Measurements from ENCODE around the gene C9orf43.
"Not testable (repeated sequence)": the region's sequence is repeated elsewhere in the genome, so short reads cannot be mapped to it uniquely, and the experiment has no call there.

Gene C9orf43, protein sequence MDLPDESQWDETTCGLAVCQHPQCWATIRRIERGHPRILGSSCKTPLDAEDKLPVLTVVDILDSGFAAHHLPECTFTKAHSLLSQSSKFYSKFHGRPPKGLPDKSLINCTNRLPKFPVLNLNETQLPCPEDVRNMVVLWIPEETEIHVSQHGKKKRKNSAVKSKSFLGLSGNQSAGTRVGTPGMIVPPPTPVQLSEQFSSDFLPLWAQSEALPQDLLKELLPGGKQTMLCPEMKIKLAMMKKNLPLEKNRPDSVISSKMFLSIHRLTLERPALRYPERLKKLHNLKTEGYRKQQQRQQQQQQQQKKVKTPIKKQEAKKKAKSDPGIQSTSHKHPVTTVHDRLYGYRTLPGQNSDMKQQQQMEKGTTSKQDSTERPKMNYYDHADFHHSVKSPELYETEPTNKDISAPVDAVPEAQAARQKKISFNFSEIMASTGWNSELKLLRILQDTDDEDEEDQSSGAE

DNA sequence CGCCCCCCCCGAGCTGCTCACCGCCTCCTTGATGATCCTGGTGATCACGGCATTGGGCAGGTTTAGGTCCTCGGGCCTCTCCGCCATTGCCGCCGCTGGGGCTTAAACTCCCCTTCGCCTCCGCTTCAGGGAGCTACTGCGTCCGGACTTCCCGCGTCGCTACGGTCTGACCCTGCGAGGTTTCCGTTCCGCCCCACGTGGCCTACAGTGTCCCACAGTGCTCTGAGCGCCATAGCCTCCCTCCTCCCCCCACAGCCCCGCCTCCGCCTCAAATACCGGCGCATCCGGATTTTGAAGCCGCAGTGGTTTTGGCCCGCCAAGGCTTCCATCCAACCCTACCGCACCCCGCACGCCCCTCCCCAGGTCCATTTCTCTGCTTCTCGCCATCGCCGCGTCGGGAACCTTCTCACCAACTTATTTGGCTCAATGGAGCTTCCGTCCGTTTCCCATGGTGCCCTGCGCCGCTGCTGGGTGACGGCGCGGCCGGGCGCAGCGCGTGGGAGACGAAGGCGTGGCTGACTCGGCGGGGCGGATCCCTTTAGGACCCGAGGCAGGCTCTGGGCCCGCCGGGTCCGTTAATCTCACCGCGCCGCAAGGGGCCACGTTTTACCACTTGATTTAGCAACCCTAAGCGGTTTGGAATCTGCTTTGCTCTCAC, at the start of gene C9orf43, which contains the start of gene POLE3:
Gene C9orf43 (plus strand): TSS at position 541 of the 658 bp plus-strand sequence. CDS start 2,747 bp downstream, outside the sequence.
Gene POLE3 (minus strand): TSS at position 469 of the 658 bp plus-strand sequence. CDS start 382 bp downstream, at position 87.
- peak; percentile 82 for DNase-seq (ENCODE audit: low spot score)

DNA sequence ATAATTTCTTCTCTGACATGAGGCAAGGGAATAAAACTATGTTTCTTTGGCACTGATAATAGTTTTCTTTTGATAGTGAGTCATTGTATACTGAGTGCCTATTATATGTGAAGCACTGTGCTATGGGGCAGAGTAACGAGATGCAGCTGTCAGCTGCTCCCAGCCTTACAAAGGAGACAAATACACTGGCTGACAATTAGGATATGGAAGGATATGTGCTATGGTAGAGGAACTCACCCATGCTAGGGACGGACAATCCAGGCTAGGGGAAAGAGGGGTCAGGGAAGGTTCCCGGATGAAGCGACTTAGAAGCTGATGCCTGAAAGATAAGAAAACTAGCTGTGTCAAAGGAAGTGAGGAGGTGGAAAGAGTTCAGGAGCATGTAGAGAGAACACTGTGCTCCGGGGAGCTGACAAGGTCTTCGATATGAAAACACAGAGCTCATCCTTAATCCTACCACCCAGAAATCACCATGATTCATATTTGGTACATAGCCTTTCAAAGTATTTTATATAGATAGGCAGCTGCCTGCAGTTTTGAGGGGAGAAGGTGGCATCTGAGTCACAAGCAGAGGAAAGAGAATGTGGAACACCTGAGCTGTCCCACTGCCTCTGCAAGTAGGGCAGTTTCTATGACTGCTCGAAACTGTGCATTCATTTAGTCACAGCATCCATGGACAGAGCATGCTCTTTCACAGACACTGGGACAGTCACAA, 49.1 kb upstream of the C9orf43 start:
- DNase-seq (ENCODE audit: low spot score): no peak

DNA sequence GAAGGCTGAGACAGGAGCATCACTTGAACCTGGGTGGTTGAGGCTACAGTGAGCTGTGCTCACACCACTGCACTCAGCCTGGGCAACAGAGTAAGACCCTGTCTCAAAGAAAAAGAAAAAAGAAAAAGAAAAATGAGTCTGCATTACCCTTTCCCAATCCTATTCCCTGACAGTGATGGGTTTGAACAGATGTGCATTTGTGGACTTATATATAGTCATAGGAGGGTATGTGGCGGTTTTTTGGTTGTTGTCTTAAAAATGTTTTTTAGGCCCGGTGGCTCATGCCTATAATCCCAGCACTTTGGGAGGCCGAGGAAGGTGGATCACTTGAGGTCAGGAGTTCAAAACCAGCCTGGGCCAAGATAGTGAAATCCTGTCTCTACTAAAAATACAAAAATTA, 47.2 kb upstream of the C9orf43 start:
- DNase-seq (ENCODE audit: low spot score): no peak

DNA sequence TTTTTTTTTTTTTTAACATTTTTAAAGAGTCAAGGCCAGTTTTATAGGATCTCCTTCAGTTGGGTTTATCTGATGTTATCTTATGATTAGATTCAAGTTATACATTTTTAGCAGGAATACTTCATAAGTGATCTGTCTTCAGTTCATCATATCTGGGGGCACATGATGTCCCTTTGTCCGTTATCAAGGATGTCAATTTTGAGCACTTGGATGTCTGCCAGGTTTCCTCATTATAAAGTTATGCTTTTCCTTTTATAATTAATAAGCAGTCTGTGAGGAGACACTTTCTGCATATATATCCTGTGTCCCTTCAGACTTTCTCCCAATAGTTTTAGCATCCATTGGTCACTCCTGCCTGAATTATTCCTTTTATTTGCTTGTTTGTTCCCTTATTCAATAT, 45.6 kb upstream of the C9orf43 start:
- DNase-seq (ENCODE audit: low spot score): no peak

DNA sequence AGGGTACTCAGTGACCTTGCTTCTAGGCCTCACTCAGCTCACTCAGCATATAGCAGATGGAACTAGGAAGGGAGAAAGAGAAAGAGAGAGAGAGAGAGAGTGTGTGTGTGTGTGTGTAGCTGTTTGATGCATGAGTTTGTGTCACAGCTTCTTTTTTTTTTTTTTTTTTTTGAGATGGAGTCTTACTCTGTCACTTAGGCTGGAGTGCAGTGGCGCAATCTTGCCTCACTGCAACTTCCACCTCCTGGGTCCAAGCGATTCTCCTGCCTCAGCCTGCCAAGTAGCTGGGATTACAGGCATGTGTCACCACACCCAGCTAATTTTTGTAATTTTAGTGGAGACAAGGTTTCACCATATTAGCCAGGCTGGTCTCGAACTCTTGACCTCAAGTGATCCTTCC, 44.9 kb upstream of the C9orf43 start:
- not testable (repeated sequence) for DNase-seq (ENCODE audit: low spot score)

DNA sequence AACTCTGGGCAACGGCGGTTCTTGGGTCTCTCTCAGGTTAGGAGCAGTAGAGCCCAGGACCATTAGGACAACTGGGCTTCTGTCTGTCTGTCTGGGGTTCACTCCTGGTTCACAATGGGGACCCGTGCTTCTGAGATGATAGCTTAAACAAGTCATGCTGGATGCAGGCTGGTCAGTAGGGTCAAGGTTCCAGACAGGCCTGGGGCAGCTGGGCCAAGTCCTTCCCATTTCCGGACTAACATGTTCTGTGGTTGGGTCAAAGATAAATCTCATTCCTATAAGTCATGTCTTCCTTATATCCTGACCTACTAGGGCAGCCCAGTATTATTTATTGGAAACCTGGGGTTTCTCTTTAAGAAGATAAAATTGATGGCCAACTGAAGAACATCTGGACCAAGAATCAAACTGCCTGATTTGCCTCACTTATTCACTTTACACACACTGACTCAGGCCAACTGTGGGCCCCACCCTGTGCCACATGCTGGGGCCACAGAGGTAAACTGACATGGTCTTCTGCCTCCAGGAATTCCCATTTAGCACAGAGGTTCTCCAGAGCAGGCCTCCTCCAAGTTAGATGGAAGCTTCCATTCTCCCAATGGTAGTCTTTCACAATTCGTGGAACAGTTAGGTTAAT, 42.1 kb upstream of the C9orf43 start:
- no peak for DNase-seq (ENCODE audit: low spot score)

DNA sequence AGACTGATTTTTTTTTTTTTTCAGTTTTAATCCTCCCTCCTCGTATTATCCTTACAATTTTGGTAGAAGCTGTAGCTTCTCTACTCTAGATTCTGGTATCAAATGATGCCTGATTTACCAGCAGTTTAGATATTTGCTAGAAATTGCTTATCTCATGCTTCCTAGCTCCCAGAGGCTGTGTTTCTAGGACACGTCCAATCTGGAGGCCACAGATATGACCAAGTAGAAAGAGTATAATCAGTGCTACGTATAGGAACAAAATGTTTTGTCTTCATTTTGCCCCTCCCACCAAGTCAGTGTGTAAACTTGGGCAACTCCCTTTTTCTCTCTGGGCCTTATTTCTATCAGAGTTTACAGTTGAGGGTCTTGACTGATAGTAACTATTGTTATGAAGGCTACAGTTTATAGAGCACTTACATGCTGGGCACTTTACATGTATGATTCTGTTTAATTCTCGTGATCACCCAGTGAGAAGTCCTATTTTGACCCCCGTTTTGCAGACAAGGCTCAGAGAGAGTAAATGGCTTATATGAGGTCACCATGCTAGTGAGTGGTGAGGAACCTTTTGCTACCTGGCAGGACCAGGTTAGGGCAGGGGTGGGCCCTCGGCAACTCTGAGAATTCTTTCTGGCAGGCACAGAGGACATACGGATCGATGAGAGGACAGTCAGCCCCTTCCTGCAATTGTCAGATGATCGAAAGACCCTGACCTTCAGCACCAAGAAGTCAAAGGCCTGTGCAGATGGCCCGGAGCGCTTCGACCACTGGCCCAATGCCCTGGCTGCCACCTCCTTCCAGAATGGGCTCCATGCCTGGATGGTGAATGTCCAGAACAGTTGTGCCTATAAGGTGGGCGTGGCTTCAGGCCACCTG, 41.3 kb upstream of the C9orf43 start:
- DNase-seq (ENCODE audit: low spot score): no peak

DNA sequence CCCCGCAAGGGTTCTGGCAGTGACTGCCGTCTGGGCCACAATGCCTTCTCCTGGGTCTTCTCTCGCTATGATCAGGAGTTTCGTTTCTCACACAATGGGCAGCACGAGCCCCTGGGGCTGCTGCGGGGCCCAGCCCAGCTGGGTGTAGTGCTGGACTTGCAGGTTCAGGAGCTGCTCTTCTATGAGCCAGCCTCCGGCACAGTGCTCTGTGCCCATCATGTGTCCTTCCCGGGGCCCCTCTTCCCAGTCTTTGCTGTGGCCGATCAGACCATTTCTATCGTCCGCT, 40.7 kb upstream of the C9orf43 start:
- DNase-seq (ENCODE audit: low spot score): no peak

DNA sequence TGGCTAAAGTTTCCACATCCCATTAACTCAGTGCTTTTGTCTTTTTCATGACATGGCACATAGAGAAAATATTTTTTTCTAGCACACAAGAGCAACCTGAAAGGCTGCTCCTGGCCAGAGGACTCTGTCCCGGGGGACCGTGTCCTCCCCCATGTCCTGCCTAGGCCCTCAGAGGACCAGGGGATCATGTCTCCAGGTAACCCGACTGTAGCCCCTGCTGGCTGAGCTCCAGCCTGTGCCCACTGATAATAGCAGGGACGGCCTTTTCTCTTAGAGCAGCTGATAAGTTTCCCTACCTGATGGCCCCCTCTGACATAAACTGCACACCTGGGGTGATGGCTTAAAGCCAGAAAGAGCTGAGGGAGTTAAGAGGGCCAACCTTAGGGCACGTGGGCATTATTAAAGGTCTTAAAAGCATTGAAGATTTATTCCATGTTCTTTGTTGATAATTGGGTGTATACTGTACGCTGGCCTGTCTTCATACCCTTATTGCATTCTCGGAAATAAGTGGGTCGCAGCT, 39.7 kb upstream of the C9orf43 start:
- no peak for DNase-seq (ENCODE audit: low spot score)

DNA sequence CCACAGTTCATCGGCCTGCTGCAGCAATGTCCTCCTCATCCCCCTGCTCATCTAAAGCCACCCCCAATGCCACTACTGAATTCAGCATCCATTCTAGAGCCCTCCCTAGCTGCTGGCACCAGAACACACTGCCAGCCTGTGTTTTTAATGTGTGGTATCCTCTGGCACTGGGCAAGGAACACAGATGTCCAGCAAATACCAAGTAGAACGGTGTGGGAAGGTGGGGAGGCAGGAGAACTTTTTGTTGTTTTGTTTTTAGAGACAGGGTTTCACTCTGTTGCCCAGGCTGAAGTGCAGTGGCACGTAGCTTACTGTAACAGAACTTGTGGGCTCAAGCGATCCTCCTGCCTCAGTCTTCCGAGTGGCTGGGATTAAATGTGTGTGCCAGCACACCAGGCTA, 38.5 kb upstream of the C9orf43 start:
- no peak for DNase-seq (ENCODE audit: low spot score)

DNA sequence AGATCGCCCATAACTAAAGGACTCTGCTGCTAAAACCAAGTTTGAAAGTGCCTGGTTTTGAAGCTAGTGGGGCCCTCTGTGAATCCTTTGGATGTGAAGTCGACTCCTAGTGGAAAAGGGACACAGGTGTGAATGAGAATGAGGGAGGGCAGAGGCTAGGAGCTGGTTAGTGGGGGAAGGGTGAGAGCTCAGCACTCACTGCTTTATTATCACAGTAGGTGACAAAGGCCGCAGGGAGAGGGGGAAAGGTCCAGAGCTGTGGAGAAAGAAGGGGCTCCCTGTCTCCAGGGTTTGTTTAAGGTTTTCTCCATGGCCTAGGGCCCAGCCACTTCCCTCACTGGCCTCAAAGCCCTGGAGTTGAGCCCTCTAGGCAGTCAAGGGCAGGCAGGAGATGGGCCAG, 37.3 kb upstream of the C9orf43 start:
- DNase-seq (ENCODE audit: low spot score): no peak

DNA sequence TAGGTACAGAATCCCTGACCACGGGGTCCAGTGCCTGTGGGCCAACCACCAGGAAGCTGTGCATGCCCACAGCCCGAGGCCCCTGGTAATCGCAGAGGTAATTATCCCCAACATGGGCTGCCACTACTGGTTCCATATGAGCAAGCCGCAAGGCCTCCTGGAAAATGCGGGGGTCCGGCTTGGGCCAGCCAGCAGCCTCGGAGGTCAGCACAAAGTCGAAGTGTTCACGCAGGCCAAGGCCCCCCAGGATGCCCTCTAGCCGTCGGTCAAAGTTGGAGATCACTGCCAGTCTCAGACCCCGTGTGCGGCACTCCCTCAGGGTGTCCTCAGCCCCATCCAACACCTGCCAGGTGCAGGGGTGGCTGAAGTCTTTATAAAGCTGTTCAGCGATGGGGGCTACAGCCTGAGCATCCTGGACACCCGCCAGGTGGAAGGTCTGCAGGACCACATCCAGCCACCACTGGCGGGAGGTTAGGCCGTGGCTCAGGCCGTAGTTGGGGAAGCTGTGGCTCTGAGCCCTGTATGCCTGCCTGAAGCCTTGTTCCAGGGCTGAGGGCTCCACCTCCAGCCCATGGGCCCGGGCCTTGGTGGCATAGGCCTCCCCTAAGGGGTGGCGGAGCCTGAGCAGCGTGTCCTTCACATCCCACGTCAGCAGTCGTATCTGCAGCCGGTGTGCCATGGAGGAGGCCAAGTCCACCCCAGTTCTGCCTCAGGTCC, 36.7 kb upstream of the C9orf43 start:
- DNase-seq (ENCODE audit: low spot score): no peak

DNA sequence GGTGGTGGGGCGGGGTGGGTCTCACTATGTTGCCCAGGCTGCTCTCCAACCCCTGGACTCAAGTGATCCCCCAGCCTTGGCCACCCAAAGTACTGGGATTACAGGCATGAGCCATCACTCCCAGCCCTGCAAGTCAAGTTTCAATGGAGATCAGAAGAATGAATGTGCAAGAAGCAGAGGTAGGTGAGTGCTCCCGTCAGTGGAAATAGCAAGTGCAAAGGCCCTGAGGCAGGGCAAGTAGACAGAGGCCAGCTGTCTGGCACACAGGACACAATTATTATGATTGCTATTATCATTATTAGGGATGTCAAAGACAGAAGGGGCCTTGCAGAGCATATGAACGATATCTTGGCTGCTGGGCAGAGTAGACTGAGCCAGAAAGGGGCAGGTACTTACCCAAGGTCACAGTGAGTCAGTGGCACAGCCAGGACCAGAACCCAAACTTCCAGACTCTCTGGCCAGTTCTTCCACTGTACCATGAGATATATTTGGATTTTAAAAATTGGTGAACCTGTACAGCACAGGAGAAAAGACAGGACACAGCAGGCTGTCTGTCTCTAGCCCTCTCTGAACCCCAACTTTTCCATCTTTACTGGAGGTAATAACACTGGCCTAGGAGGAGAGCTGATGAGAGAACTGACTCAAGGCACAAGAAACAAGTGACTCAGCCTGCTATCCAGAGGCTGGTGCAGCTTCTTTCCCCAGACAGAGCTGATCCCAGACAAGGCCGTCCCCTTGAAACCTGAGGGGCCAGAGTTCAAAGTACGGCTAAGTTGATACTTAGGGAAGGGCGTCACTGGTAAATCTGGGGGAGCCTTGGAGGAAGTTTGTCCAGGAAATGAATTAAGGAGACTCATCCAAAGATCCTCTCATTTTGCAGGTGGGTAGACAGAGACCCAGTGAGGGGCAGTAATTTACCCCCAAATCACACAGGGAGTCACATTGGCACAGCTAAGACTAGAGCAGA, 35.2 kb upstream of the C9orf43 start:
- DNase-seq (ENCODE audit: low spot score): no peak

DNA sequence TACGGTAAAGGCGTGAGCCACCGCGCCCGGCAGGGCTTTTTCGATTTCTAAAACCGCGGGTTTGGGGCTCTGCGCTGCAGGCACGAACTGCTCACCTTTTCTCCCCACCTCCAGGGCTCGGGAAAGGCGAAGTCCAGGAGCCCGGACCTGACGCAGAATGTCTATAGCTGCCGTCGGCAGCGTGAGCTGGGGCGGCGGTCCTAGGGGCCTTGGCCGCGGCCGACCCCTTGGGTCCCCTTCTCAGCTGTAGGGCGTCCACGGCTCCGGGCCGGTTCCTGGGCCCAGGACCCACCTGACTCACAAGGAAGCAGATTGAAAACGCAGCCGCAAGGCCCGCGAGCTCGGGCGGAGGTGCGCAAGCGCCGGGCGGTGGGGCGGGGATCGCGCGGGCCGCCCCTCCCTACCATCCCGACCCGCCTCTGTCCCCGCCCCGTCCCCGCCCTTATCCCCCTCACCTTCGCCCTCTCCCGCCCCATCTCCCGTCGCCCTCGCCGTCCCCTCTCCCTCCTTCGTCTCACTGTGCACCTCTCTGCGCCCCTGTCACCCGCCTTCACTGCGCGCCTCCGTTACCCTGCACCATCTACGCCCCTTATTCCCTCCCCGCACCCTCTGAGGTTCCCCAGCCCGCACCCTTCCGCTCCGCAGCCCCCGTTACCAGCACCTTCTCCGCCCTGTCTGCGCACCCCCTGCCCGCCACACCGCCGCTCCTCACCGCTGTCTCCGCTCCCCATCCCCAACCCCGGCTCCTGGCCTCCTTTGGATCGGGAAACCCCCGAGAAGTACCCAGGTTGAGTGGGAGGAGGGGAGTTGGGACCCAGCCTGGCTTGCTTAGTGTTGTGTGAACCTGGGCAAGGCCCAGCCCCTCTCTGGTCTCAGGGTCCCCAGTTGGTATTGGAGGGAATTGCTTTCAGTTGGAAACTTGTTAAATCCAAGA, 33.6 kb upstream of the C9orf43 start, which contains the start of gene HDHD3:
Gene HDHD3 (minus strand): TSS at position 353 of the 934 bp plus-strand sequence. CDS start 2,632 bp downstream, outside the sequence.
- peak; percentile 67 for DNase-seq (ENCODE audit: low spot score)

DNA sequence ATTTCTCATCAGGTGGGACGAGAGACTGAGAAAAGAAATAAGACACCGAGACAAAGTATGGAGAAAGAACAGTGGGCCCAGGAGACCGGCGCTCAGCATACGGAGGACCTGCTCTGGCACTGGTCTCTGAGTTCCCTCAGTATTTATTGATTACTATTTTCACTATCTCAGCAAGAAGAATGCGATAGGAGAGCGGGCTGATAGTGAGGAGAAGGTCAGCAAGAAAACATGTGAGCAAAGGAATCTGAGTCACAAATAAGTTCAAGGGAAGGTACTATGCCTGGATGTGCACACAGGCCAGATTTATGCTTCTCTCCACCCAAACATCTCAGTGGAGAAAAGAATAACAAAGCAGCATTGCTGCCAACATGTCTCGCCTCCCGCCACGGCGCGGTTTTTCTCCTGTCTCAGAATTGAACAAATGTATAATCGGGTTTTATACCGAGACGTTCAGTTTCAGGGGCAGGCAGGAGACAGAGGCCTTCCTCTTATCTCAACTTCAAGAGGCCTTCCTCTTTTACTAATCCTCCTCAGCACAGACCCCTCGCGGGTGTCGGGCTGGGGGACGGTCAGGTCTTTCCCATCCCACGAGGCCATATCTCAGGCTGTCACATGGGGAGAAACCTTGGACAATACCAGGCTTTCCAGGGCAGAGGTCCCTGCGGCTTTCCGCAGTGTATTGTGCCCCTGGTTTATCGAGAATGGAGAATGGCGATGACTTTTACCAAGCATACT, 31.3 kb upstream of the C9orf43 start:
- DNase-seq (ENCODE audit: low spot score): not testable (repeated sequence)

DNA sequence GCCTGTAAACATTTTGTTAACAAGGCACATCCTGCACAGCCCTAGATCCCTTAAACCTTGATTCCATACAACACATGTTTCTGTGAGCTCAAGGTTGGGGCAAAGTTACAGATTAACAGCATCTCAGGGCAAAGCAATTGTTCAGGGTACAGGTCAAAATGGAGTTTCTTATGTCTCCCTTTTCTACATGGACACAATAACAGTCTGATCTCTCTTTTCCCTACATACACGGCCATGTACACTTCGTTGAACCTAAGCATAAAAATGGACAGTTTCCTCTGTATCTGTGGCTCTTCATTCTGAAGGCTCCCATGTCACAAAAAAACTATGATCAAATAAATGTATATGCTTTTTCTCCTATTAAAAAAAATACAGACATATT, 30.7 kb upstream of the C9orf43 start:
- DNase-seq (ENCODE audit: low spot score): not testable (repeated sequence)

DNA sequence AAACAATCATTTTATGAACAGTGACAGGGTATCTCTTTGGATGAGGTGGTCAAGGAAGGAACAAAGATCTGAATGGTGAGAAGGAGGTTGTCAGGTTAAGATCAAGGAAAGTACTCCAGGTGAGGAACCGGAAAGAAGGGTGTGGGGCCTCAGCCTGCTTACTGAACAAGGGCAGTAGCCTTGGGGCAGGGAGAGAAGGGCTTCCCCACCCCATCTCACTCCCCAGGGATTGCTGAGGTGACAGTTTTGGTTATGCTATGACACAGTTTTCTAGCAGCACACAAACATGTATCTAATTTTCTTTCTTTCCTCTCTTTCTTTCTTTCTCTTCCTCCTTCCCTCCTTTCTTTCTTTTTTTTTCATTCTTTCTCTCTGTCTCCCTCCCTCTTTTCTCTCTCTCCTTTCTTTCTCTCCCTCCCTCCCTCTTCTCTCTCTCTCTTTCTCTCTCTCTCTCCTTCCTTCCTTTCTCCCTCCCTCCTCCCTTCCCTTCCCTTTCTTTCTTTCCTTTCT, 29.6 kb upstream of the C9orf43 start:
- DNase-seq (ENCODE audit: low spot score): no peak

All from HuH-7.5 (cell line).